ENCODE data around the gene ANKK1.

GRCh38 chr11:113444502-113445123 lies 57.0 kb downstream of the ANKK1 start:
- no peak for TF ChIP-seq EZH2 (IDR thresholded peaks at IDR 0.05; ENCODE audit: low read length, unreplicated experiment)
- TF ChIP-seq CTCF (conservative IDR thresholded peaks at IDR 0.05; ENCODE audit: low read depth, low read length) = no peak
- no peak for TF ChIP-seq EZH2phosphoT487 (IDR thresholded peaks at IDR 0.05; ENCODE audit: borderline replicate concordance, low read length)
